ENCODE data around the gene DDX1. TPM values are rescaled to one million over a fixed set of nuclear protein-coding genes. Genes with fewer than 3 reads are reported as not detected.

DDX1 gene
- polyA plus RNA-seq, 3 donors, result 164 to 206 (median 169) TPM

DNA sequence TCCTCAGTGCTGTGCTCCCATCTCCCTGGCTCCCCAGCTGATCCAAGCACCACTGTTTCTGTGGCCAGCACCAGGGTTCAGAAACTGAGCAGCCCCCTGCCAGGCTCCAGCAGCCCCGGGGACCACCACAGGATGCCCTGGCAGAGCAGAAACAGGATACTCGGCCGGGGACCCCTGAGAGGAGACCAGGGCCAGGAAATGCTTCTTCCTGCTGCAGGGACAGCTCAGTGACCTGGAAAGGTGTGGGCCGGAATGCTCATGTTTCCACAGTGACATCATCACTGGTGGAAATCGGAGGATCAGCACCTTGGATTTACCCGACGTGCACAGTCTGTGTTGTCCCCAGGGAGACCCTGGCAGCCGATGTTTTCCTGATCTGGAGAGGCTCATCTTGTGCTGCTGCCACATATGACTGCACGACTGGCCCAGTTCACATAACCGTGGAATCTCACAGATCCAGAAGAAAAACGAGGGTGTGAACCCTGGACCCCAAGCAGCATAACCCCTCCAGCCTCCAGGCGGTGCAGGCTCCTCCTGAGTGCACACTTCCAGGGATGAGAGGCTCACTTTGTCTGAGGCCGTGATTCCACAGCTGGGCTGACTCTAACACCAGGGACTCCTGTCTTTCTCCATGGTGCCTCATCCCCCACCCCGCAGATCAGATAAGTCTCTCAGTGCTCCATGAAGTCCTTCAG is 58.0 kb downstream of the DDX1 start:
- peak in 1 of 11 donors; percentile 65 for DNase-seq (ENCODE audit: extremely low read depth in 1 of 11, low read depth in 9 of 11, low spot score in 4 of 11)

DNA sequence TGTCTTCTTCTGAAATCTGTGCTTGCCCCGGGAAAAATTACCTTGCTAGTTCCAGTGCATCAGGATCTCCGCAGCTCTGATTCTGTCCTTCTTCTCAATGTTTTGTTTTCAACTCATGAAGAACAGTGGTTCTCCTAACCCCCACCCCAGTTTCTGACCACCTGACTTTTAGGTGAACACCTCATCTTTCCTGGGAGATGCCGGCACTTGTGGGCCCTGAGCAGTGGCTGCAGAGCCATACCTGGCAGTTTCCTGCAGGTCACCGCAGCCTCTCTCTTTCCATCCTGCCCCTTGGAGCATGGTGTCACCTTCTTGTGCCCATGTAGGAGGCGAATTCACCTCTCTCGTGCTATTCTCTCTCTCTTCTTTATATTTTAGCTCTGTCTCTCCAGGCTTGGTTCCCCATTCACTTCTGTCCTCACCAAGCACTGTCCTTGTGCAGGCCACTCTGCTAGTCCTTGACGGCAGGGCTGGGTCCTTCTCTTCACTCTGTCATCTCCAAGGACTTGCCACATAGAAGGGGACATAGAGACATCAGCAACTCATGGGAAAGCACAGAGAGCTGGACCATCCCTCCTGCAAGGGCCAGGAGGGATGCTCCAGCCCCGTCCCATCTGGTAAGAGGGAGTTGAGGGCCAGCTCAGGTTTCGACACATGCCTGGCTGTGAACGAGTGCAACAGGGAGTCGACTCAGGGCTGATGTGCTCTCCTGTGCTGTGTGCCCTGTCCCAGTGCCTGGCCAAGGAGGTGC is 59.1 kb downstream of the DDX1 start:
- DNase-seq (ENCODE audit: extremely low read depth in 1 of 11, low read depth in 9 of 11, low spot score in 4 of 11), result no peak

DNA sequence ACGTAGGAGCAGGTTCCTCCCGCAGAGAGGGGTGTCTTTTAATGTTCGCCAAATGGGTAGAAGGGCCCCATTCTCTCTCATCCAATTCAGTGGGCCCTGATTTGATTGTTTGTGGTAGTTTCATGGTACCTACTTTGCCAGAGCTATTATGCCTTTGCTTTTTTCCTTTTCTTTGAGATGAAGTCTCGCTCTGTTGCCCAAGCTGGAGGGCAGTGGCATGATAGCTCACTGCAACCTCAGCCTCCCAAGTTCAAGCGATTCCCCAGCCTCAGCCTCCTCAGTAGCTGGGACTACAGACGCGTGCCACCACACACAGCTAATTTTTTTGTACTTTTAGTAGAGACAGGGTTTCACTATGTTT is 59.7 kb downstream of the DDX1 start:
- DNase-seq (ENCODE audit: extremely low read depth in 1 of 11, low read depth in 9 of 11, low spot score in 4 of 11), result no peak

DNA sequence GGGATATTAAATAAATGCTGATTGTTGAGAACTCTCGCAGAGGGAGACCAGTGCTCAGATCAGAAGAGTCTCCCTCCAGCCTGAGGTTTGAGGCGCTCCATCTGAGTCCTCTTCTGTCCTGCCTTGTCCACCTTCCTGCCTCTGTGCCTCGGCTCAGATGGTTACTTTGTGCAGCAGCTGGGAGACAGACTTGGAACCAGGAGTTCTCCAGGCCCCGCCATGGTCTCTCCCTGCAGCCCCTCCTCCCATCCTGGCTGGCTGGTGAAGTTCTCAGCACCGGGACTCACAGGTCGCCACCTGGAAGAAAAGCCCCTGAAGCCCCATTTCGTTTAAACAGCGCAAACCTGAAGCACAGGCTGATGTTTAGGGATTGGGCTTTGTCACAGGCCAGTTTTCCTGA is 60.6 kb downstream of the DDX1 start:
- DNase-seq (ENCODE audit: extremely low read depth in 1 of 11, low read depth in 9 of 11, low spot score in 4 of 11), result no peak

DNA sequence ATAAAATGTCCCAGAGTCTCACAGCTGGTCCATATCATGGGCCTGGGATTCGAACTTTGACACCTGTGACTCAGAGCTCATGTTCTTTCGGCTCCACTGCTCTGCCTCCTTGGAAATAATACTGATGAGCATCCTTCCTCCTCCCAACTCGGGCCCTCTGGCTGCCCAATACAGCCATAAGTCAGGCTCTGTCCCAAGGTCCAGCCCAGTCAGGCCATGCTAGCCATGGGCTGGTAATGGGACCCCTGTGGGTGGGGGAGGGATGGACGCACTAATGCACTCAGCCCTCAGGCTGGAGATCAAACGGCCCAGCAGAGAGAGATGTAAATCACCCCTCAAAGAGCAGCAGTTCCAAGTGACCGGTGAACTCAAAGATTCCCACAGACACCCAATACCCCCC is 61.1 kb downstream of the DDX1 start:
- peak in 4 of 11 donors; percentile 59 to 84 (median 76) for DNase-seq (ENCODE audit: extremely low read depth in 1 of 11, low read depth in 9 of 11, low spot score in 4 of 11)

DNA sequence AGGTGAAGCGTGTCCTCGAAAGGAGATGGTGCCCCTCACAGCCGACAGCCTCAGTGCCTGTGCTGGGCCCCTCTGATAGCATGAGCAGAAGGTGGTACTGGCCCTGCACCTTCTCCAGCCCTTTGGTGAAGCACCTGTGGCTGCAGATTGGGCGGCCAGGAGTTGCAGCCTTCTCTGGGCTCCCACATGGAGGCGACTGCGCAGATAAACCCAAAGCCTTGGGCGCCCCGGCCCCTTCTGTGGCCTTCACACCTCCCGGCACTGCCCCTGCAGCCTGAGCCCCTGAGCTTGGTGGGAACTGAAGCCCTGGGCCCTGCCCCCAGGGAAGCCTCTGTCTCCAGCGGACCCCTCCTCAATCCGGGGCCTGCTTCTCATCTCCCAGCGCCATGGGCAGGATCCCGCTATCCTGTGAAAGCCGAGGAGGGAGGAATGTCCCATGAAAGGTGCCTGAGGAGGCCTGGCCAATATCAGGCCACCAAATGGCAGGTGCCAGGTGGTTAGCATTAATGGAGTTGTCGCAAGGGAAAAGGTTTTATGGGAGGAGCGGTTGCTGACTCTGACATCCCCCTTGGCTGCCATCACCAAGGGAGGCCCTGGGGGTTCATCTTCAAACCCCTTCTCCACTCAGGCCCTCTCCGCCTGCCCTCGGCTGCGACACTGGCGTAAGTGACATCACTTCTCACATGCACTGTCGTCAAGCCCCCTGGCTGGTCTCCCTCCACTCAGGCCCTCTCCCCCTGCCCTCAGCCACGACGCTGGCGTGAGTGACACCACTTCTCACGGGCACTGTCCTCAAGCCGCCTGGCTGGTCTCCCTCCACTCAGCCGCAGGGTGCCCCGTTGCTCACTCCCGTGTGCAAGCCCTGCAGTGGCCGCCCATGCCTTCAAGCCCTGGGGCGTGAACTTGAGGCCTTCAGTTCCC is 62.4 kb downstream of the DDX1 start:
- no peak for DNase-seq (ENCODE audit: extremely low read depth in 1 of 11, low read depth in 9 of 11, low spot score in 4 of 11)

DNA sequence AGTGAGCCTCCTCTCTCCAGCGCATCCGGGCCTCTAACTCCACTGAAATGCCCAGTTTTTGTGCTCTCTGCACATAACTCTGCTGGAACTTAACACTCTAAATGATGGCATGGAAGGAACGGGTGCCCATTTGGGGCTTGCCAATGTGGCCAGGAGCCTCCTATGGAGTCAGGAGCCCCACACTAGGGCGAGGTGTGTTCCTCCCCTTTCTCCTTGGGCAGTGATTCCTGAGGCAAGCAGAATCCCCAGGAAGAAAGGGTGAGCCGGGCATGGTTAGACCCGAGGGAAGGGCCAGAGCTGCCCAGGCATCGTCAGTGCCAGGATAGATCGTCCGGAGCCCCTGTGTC is 63.0 kb downstream of the DDX1 start:
- no peak for DNase-seq (ENCODE audit: extremely low read depth in 1 of 11, low read depth in 9 of 11, low spot score in 4 of 11)

DNA sequence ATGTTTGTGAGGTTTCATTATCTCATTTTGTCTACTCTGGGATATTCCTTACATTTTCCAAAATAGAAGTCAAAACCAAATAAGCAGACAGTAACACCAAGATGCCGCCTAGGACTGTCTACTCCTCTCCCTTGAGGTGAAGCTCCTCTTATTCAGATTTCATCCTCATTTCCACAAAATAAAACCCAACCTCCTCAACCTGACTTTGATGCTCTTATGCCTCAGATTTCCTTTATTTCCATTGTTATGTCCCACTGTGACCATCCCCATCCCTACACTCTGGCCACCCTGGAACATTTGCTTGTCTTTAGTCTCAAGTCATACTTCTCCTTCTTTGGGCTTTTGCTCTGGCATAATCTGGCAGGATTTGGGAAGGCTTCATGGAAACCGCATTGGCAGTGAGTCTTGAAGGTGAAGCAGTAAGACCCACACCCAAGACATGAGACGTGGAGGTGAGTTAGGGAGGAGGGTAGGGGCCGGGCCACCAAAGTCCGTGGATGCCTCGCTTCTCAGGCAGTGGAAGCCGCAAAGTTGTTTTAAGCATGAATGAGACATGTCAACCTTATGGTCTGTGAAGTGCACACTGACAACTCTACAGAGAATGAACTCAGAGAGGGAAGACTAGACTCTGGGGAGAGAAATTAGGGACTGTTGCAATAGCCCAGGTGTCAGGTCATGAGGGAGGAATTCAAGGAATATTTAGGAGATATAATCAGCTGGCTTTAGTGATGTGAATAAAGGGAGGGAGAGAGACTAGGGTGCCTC is 63.6 kb downstream of the DDX1 start:
- no peak for DNase-seq (ENCODE audit: extremely low read depth in 1 of 11, low read depth in 9 of 11, low spot score in 4 of 11)

DNA sequence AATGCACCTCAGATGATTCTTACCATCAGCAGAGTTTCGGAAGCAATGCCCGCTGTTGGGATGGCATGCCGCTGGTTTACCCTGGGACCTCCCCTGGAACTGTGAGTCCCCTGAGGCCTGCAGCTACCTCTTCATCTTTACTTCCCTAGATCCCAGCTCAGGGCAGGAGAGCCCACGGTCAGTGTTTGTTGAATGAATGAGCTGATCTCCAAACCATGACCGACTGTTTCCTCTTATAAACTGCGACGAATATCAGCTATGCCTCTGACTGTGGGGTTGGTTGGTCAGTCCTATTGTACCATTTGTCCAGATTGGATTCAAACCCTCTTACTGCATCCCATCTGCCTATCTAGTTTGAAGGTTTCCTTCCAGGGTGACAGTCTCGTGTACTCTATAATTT is 64.4 kb downstream of the DDX1 start:
- DNase-seq (ENCODE audit: extremely low read depth in 1 of 11, low read depth in 9 of 11, low spot score in 4 of 11), result no peak

DNA sequence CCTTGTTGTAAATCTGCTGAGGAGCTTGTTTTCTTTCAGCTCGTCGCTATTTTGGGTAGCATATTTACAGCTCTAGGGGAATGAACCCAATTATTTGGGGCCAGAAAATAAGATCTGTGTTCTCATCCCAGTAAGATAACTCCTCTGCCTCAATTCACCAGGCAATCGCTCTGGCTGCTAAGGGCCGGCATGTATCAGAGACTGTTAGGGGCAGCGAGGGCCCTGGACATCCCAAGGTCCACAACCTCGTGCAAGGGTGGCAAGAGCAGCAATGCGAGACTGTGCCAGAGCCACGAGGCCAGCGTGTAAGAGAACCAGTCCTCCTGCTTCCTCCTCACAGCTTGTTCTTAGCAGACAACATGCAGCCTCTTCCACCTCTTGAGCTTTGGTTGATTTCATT is 66.1 kb downstream of the DDX1 start:
- no peak for DNase-seq (ENCODE audit: extremely low read depth in 1 of 11, low read depth in 9 of 11, low spot score in 4 of 11)

DNA sequence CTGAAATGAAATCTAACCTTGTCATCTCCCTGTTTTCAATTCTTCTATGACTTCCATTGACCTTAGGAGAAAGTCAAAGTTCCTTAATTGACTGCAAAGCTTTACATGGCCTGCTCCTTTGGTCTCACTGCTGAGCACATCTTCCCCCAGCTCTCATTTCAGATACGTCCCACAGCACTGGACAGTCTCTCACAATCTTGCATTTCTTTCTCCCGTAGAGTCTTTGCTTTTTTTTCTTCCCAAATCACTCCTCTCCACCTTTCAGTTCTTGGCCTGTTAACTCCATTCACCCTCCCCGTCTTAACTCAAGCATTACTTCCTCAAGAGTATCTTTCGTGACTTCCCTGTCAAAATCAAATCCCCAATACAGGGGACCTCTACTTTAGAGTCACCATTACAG is 67.2 kb downstream of the DDX1 start:
- DNase-seq (ENCODE audit: extremely low read depth in 1 of 11, low read depth in 9 of 11, low spot score in 4 of 11), result no peak

DNA sequence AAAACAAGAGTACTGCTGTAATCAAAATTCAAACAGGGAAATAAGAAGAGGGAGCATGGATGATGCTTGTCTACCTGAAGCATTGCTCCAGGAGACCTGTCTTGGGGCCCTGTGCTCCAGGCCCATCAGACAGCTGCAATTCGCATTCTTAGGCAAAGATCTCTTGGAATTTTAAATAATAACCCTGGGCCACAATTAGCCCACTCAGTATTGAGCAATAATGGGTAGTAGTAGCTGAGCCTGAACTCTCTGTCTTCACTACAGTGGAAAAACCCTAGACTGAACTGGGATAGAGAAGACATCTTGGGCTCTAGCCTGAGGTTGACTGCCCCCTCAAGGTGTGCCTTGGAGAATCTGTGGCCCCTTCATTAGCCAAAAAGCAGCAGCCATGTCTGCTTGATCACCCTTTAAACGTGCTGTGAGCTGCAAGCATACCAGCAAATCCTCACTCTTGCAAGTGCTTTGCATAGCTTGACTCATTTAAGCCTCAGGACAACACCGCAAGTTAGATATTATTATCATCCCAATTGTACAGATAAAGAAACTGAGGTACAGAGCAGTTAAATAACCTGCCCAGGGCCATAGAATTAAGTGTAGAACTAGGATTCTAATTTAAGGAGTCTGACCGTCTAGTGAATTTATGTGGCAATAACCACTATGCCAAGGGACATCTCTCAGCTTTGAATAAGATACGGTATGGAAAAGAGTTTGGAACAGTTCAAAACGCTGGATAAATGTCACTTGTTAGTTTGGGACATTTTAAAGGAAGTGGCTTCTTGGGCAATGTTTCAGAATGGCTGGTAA is 69.0 kb downstream of the DDX1 start:
- no peak for DNase-seq (ENCODE audit: extremely low read depth in 1 of 11, low read depth in 9 of 11, low spot score in 4 of 11)

DNA sequence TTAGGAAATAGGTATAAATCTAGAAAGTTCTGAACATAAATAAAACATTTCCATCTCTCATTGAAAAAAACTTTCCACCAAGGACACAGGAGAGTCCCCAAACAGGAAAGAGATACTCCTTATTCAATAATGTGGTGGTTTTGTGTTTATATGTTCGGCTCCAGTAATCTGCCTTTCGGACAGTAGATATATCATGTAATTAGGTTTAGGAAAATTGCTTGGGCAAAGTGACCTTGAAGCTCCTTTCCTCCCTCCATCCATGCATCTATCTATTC is 69.6 kb downstream of the DDX1 start:
- DNase-seq (ENCODE audit: extremely low read depth in 1 of 11, low read depth in 9 of 11, low spot score in 4 of 11), result no peak

DNA sequence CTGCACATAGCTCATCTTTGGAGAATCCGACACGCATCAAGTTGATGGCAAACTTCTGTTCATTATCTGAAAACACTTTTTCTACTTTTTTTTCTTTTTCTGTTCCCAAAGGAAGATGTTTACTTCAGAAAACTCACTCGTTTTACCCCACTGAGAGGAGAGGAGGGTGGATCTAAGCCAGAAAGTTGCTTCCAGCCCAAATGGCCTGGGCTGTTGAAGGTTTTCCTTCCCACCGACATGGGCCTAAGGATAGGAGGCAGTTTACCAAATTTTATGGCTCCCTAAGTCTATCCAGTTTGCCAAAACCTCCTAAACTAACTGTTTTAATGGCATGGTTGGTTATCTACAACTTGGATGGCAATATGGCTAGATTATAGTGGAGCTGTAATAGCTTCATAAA is 70.4 kb downstream of the DDX1 start:
- no peak for DNase-seq (ENCODE audit: extremely low read depth in 1 of 11, low read depth in 9 of 11, low spot score in 4 of 11)

DNA sequence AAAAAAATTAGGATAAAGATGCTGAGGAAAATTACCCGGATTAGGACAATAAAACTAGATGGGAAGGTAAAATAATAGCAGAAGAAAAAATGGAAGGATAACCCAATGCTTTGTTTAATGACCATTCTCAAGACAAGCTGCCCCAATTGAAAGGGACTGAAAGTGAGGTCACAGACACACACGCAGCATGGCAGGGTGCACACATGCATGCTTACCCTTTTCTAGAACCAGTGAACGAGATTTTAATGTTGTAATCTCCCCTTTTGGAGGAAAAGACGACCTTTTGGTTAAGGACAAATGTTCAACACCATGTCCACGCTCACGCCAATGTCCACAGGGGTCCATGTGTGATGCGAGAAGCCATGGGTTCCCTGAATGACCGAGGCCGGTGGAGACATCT is 70.9 kb downstream of the DDX1 start:
- no peak for DNase-seq (ENCODE audit: extremely low read depth in 1 of 11, low read depth in 9 of 11, low spot score in 4 of 11)

DNA sequence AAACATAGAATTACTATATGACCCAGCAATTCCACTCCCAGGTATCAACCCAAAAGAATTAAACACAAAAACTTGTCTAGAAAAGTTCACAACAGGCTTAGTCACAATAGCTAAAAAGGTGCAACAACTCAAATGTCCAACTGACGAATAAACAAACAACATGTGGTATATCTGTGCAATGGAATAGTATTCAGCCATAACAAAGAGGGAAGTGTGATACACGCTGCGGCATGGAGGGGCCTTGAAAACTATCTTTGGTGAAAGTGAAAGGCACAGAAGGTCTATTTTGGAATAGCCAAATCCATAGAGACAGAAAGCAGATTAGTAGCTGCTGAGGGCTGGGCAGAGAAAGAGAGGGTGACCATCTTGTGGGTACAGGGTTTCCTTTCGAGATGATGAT is 72.1 kb downstream of the DDX1 start:
- DNase-seq (ENCODE audit: extremely low read depth in 1 of 11, low read depth in 9 of 11, low spot score in 4 of 11), result no peak

DNA sequence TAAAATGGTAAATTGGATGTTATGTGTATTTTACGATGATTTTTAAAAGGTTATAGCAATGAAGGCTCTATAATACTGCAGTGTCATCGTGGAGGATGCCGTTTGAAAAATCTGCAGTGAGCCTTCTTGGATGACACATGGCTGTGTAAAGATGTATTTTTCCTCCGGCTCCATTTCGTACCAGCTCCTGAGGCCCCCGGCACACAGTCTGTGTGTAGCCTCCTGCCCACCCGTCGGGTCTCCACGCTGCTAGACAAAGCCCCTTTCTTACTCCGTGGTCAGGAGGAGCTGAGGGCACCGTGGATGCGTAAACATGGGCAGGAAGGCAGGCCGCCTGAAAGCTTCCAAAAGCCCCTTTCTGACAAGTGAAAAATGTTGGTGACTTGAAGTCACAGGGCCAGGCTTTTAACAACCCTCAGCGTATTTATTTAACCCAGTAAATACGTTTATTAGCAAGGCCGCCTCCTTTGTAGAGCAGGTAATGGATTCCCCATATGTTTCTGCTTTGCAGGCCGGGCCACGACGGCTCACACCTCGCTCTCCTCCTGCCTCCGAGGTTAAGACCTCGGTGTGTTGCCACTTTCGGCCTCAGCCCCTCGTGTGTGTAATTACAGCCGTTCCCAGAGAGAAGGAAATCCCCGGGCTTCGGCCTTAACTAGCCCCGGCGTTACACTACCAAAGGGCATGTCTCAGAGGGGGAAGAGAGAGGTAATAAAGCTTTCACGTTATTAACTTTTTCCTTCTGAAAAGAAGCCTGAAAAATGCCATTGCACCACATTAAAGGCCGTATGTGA is 72.8 kb downstream of the DDX1 start:
- no peak for DNase-seq (ENCODE audit: extremely low read depth in 1 of 11, low read depth in 9 of 11, low spot score in 4 of 11)

Data from renal cortex interstitium (tissue), 11 donors.